HCT116 (cell line): ENCODE results near the gene ERVFRD-1. TPM values are rescaled to one million over a fixed set of nuclear protein-coding genes. Genes with fewer than 3 reads are reported as not detected.
"Not testable (repeated sequence)": the region's sequence is repeated elsewhere in the genome, so short reads cannot be mapped to it uniquely, and the experiment has no call there.

Experiments
- ATAC-seq: fragments of 200-7000 bp; cut with Tn5 transposase; 2 replicates; pipeline ENCODE4 v1.9.1; 2020; ENCODE audit warnings: mild to moderate bottlenecking, moderate library complexity
- BruUV-seq: library from RNA; stranded (reverse); fragments of 400-500 nt; replicated peaks from 2 replicates; lab custom pipeline; 2021; lab: Mats Ljungman, UMichigan
- CTCF ChIA-PET: fragments of 300-600 bp; sonication (Branson Sonifier 250); formaldehyde crosslinking; loops from one replicate; lab custom pipeline; 2021; ENCODE audit warnings: antibody characterized with exemption; lab: Charles Lee
- POLR2A ChIA-PET: fragments of 300-600, 350-600 bp; sonication (Branson Sonifier 250); formaldehyde crosslinking; loops from one replicate; lab custom pipeline; 2021; ENCODE audit warnings: antibody characterized with exemption; lab: Charles Lee
- RAD21 ChIA-PET, 2 experiments: fragments of 300-600 bp; sonication (Branson Sonifier 250); formaldehyde crosslinking; loops; one replicate each; lab custom pipeline; 2023; ENCODE audit warnings: low total read pairs in 2 of 2; ENCODE audit not compliant: uncharacterized antibody in 2 of 2, unreplicated experiment in 2 of 2, low non-redundant PET in 1 of 2; lab: Charles Lee
- DNase-seq: peaks from one replicate; pipeline ENCODE4 v3.0.0-alpha.2; 2010; ENCODE audit warnings: low read depth, low spot score
- H2AFZ ChIP-seq: fragments of 200-600 bp; shearing (Covaris generic), sonication (generic); 2 replicates; pipeline ENCODE4 v1.6.1; 2017; ENCODE audit warnings: low read depth, mixed run types, mixed read lengths, antibody characterized with exemption, low read length; ENCODE audit not compliant: poor library complexity, severe bottlenecking
- H3K27ac ChIP-seq: 2 replicates; pipeline ENCODE4 v1.5.1; 2012; ENCODE audit warnings: low read depth, low read length
- H3K27me3 ChIP-seq: fragments of 200-600 bp; sonication (generic); 2 replicates; pipeline ENCODE4 v1.6.1; 2016; ENCODE audit warnings: mixed run types, low read length, mixed read lengths; ENCODE audit not compliant: insufficient read depth
- H3K36me3 ChIP-seq, 2 experiments: fragments of 200-500 bp in 1 of 2; fragments of 200-600 bp in 1 of 2; sonication (Bioruptor generic) in 1 of 2; sonication (generic) in 1 of 2; 2 replicates each; pipeline versions ENCODE4 v1.5.1 to v1.6.1; 2014 to 2016; ENCODE audit warnings: low read length in 2 of 2, inconsistent platforms in 1 of 2, mixed read lengths in 1 of 2, mixed run types in 1 of 2; ENCODE audit not compliant: insufficient read depth in 2 of 2, control insufficient read depth in 1 of 2
- H3K4me1 ChIP-seq, 2 experiments: fragments of 200-600 bp in 1 of 2; sonication (generic) in 1 of 2; 2 replicates each; pipeline versions ENCODE4 v1.5.1 to v1.6.1; 2012 to 2017; ENCODE audit warnings: low read length in 2 of 2, inconsistent platforms in 1 of 2, mild to moderate bottlenecking in 1 of 2, mixed read lengths in 1 of 2, mixed run types in 1 of 2, moderate library complexity in 1 of 2; ENCODE audit not compliant: insufficient read depth in 2 of 2, control insufficient read depth in 1 of 2
- H3K4me2 ChIP-seq: fragments of 200-600 bp; sonication (generic); 2 replicates; pipeline ENCODE4 v1.6.1; 2017; ENCODE audit warnings: mixed run types, low read length, mixed read lengths
- H3K4me3 ChIP-seq, 2 experiments: fragments of 200-600 bp in 1 of 2; sonication (generic) in 1 of 2; replicated peaks in 1 of 2; 2 replicates each; pipeline ENCODE4 v1.5.1; 2011 to 2016; ENCODE audit warnings: low read length in 2 of 2, control low read depth in 1 of 2, low read depth in 1 of 2, mild to moderate bottlenecking in 1 of 2, mixed read lengths in 1 of 2, mixed run types in 1 of 2
- H3K79me2 ChIP-seq: fragments of 200-600 bp; sonication (generic); 2 replicates; pipeline ENCODE4 v1.6.1; 2017; ENCODE audit warnings: mild to moderate bottlenecking, mixed run types, low read length, moderate library complexity, mixed read lengths; ENCODE audit not compliant: insufficient read depth
- H3K9ac ChIP-seq: fragments of 200-600 bp; sonication (generic); 2 replicates; pipeline ENCODE4 v1.6.1; 2016; ENCODE audit warnings: low read length, mixed read lengths
- H3K9me2 ChIP-seq: fragments of 200-600 bp; sonication (generic), shearing (Covaris generic); 2 replicates; pipeline ENCODE4 v1.6.1; 2017; ENCODE audit warnings: mixed run types, mild to moderate bottlenecking, moderate library complexity; ENCODE audit not compliant: insufficient read depth
- H3K9me3 ChIP-seq, 2 experiments: fragments of 200-500 bp in 1 of 2; fragments of 200-600 bp in 1 of 2; sonication (Bioruptor generic) in 1 of 2; sonication (generic) in 1 of 2; 2 replicates each; pipeline ENCODE4 v1.6.1; 2014 to 2017; ENCODE audit warnings: low read length in 2 of 2, mixed read lengths in 2 of 2, inconsistent platforms in 1 of 2, low read depth in 1 of 2, mild to moderate bottlenecking in 1 of 2, mixed run types in 1 of 2, moderate library complexity in 1 of 2; ENCODE audit not compliant: control insufficient read depth in 1 of 2, insufficient read depth in 1 of 2
- H4K20me1 ChIP-seq: fragments of 200-600 bp; sonication (generic), shearing (Covaris generic); 2 replicates; pipeline ENCODE4 v1.6.1; 2017; ENCODE audit warnings: mixed run types, mild to moderate bottlenecking, moderate library complexity; ENCODE audit not compliant: insufficient read depth
- CBX3 ChIP-seq: IDR thresholded peaks from 2 replicates; pipeline ENCODE4 v1.6.1; 2012; ENCODE audit warnings: low read depth
- CEBPB ChIP-seq: IDR thresholded peaks from 2 replicates; pipeline ENCODE4 v1.6.1; 2012; ENCODE audit warnings: low read depth
- CTCF ChIP-seq, 3 experiments: fragments of 200-600 bp in 1 of 3; sonication (generic) in 1 of 3; IDR thresholded peaks in 2 of 3; conservative IDR thresholded peaks in 1 of 3; 2 replicates each; pipeline ENCODE4 v1.5.1; 2012 to 2017; ENCODE audit warnings: low read depth in 2 of 3, low read length in 2 of 3, antibody characterized with exemption in 1 of 3, borderline replicate concordance in 1 of 3, control low read depth in 1 of 3, mild to moderate bottlenecking in 1 of 3, mixed read lengths in 1 of 3, mixed run types in 1 of 3, moderate library complexity in 1 of 3; ENCODE audit not compliant: insufficient read depth in 1 of 3
- ELF1 ChIP-seq: IDR thresholded peaks from 2 replicates; pipeline ENCODE4 v1.6.1; 2012; ENCODE audit warnings: low read depth, borderline replicate concordance
- EZH2 ChIP-seq: fragments of 200-600 bp; sonication (generic); IDR thresholded peaks from 2 replicates; pipeline ENCODE4 v1.6.1; 2017; ENCODE audit warnings: antibody characterized with exemption, mixed run types
- EZH2phosphoT487 ChIP-seq: fragments of 200-600 bp; IDR thresholded peaks from 2 replicates; pipeline ENCODE4 v1.6.1; 2018; ENCODE audit warnings: antibody characterized with exemption, borderline replicate concordance
- FOSL1 ChIP-seq: IDR thresholded peaks from 2 replicates; pipeline ENCODE4 v1.6.1; 2012; ENCODE audit warnings: low read depth
- JUND ChIP-seq: IDR thresholded peaks from 2 replicates; pipeline ENCODE4 v1.6.1; 2012
- MAX ChIP-seq: IDR thresholded peaks from 2 replicates; pipeline ENCODE4 v1.6.1; 2012
- POLR2AphosphoS5 ChIP-seq: IDR thresholded peaks from 2 replicates; pipeline ENCODE4 v1.6.1; 2011; ENCODE audit warnings: mild to moderate bottlenecking, low read depth, low read length, moderate library complexity
- RAD21 ChIP-seq: IDR thresholded peaks from 2 replicates; pipeline ENCODE4 v1.6.1; 2012; ENCODE audit warnings: low read depth, mild to moderate bottlenecking
- REST ChIP-seq: IDR thresholded peaks from 2 replicates; pipeline ENCODE4 v1.6.1; 2012; ENCODE audit warnings: low read depth
- SP1 ChIP-seq: IDR thresholded peaks from 2 replicates; pipeline ENCODE4 v1.6.1; 2012; ENCODE audit warnings: low read depth
- SRF ChIP-seq: IDR thresholded peaks from 2 replicates; pipeline ENCODE4 v1.6.1; 2012; ENCODE audit warnings: low read depth
- TCF7L2 ChIP-seq: IDR thresholded peaks from 2 replicates; pipeline ENCODE4 v1.7.0; 2011; ENCODE audit warnings: borderline replicate concordance, inconsistent platforms; ENCODE audit not compliant: insufficient read depth, insufficient read length; ENCODE audit errors: extremely low read depth
- ZFX ChIP-seq: fragments of 450-650 bp; IDR thresholded peaks from 2 replicates; pipeline ENCODE4 v1.6.1; 2017
- intact Hi-C: fragments of 100-400 bp; cut with micrococcal nuclease; formaldehyde crosslinking; loops from 2 replicates; pipeline ENCODE4 v1.10.0; 2022
- total RNA-seq: library from RNA; stranded (reverse); gene quantifications from one replicate; pipeline ENCODE4 v1.2.1, GENCODE V29; 2021; ENCODE audit not compliant: unreplicated experiment

Gene ERVFRD-1
- total RNA-seq, 1 experiment from 2014 or later = not detected

- CTCF ChIA-PET = not testable (repeated sequence)
Measured at GRCh38 chr6:11115808-11116536, 4.4 kb upstream of the ERVFRD-1 start.

GRCh38 chr6:11113038-11113437 is 1.5 kb upstream of the ERVFRD-1 start:
- peaks cover 0 to 18% of the 10 kb centered on the region in 2 experiments; a peak in 2 of 4 replicates for H3K4me1 ChIP-seq
- no peaks in the 10 kb centered on the region for H3K27me3 ChIP-seq
- RAD21 ChIA-PET = no interaction called here
- H3K4me3 ChIP-seq = no peak overlapping the region
- no peak for ATAC-seq
- no peaks in the 10 kb centered on the region for H3K9me2 ChIP-seq
- intact Hi-C loops = no loop called here
- H3K9ac ChIP-seq = no peak overlapping the region
- H2AFZ ChIP-seq = no peak overlapping the region
- H3K9me3 ChIP-seq = no peaks in the 10 kb centered on the region
- H3K79me2 ChIP-seq = peaks cover 92% of the 10 kb centered on the region
- no peak overlapping the region for H3K27ac ChIP-seq
- no TSS peak for BruUV-seq
- POLR2A ChIA-PET = no interaction called here
- H3K4me2 ChIP-seq = no peak overlapping the region
- CTCF ChIA-PET = no interaction called here
- 0 out of 2 replicates have a peak, but pooled peaks cover 3% of the 10 kb centered on the region for H4K20me1 ChIP-seq
- DNase-seq = no peak
- no peaks in the 10 kb centered on the region for H3K36me3 ChIP-seq
- TF ChIP-seq EZH2phosphoT487 (no peak), ELF1 (no peak), TCF7L2 (no peak), REST (no peak), ZFX (no peak), SRF (no peak), EZH2 (no peak), POLR2AphosphoS5 (no peak), CEBPB (no peak), FOSL1 (no peak), JUND (no peak), CTCF (IDR thresholded peaks at IDR 0.05 in 2 of 3, conservative IDR thresholded peaks at IDR 0.05 in 1 of 3; ENCODE audit: borderline replicate concordance in 1 of 3, insufficient read depth in 1 of 3, low read depth in 2 of 3, low read length in 2 of 3) (no peak), MAX (no peak), RAD21 (no peak), SP1 (no peak)

More at GRCh38 chr6:11115808-11116536, 4.4 kb upstream of the ERVFRD-1 start:
- H3K9ac ChIP-seq, H3K9me2 ChIP-seq, intact Hi-C loops, POLR2A ChIA-PET, H3K27me3 ChIP-seq, H2AFZ ChIP-seq, H3K36me3 ChIP-seq, H3K4me3 ChIP-seq, DNase-seq, H4K20me1 ChIP-seq, H3K9me3 ChIP-seq, BruUV-seq, H3K4me2 ChIP-seq, H3K27ac ChIP-seq: not testable (repeated sequence)
- TF ChIP-seq CBX3 = 0 out of 2 replicates have a peak, but pooled peaks have one; percentile 23
- Histone ChIP-seq H3K79me2 (peaks cover 90% of the 10 kb centered on the region), H3K4me1 (peaks cover 10 to 34% of the 10 kb centered on the region in 2 experiments)
- ATAC-seq = peak; percentile 36; the same call in 1 of the 2 replicates
- RAD21 ChIA-PET = interaction anchor here in 1 of 2 experiments (0.7 kb wide), 1 partner anchor 312 kb away, joined by 3 read pairs; no protein-coding TSS in a partner anchor
